Fibroblast of the aortic adventitia (primary cell): ENCODE data around the gene POP4. TPM values are rescaled to one million over a fixed set of nuclear protein-coding genes. Genes with fewer than 3 reads are reported as not detected.

Source experiments
- DNase-seq: peaks from one replicate; pipeline ENCODE4 v3.0.0-alpha.2; 2010; ENCODE audit warnings: low read depth
- H3K4me3 ChIP-seq: 2 replicates; pipeline ENCODE4 v1.5.1; 2011; ENCODE audit warnings: low read depth, mild to moderate bottlenecking, control low read depth, low read length, moderate library complexity
- total RNA-seq: library from RNA; depleted of rRNA; stranded (reverse); fragments of >200 nt; gene quantifications from 2 replicates; pipeline ENCODE4 v1.2.3, GENCODE V29; 2012; ENCODE audit warnings: low replicate concordance
- TF ChIP-seq, protein P1 (sequence below): IDR thresholded peaks from 2 replicates; pipeline ENCODE4 v1.5.1; 2011; ENCODE audit warnings: mild to moderate bottlenecking, low read length, control low read depth, inconsistent platforms; ENCODE audit not compliant: insufficient read depth

The POP4 gene
- total RNA-seq, 1 donor = 76.6 TPM

DNA sequence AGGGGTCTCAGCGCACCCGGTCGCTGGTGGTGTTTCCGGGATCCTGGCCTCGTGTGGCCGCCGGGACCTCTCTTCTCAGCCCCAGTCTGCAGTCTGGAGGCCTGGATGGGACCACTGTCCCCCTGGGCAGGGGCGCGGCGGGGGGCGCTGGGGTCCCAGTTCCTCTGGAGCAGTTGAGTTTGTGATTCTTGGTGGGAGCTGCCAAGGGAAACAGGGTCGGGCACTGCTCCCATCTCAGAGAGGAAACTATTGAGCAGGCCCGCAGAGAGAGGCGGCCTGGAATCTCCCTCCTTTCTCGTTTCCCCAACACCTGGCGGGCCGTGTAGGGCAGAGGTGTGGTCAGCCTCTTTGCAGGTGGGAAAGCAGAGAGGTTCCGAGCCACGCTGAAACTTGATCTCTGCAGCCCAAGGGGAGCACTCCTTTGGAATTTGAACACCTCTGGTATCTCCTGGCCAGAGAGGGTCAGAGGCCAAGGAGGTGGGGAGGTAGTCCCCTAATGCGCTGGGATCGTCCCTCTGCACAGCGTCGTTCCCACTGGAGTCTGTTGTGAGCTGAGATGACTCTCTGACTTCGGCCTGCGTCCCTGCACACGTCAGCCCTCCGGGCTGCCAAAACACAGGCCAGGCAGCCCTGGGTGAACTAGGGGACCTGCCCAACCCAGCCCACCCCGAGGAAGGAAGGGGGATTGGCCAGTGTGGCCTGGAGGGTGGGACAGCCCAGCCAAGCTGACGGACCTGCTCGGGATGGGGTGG lies 59.9 kb downstream of the POP4 start:
- TF ChIP-seq, protein P1, sequence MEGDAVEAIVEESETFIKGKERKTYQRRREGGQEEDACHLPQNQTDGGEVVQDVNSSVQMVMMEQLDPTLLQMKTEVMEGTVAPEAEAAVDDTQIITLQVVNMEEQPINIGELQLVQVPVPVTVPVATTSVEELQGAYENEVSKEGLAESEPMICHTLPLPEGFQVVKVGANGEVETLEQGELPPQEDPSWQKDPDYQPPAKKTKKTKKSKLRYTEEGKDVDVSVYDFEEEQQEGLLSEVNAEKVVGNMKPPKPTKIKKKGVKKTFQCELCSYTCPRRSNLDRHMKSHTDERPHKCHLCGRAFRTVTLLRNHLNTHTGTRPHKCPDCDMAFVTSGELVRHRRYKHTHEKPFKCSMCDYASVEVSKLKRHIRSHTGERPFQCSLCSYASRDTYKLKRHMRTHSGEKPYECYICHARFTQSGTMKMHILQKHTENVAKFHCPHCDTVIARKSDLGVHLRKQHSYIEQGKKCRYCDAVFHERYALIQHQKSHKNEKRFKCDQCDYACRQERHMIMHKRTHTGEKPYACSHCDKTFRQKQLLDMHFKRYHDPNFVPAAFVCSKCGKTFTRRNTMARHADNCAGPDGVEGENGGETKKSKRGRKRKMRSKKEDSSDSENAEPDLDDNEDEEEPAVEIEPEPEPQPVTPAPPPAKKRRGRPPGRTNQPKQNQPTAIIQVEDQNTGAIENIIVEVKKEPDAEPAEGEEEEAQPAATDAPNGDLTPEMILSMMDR = no peak
- DNase-seq = peak; percentile 87
- H3K4me3 ChIP-seq = peak overlapping the region; percentile 92

Other genes starting within 250 kb of the POP4 start
- gene VSTM2B, start 80.3 kb upstream of the POP4 start, total RNA-seq = not detected in 2 replicates
- 29.4 and 49.8 TPM in 2 replicates for gene PLEKHF1, start 59.2 kb downstream of the POP4 start, total RNA-seq
- 10.1 and 24.0 TPM in 2 replicates for gene C19orf12, start 109.0 kb downstream of the POP4 start, total RNA-seq
- gene CCNE1, start 205.7 kb downstream of the POP4 start, total RNA-seq = 4.8 and 5.6 TPM in 2 replicates